Activated CD4-positive, alpha-beta T cell treated with anti-CD3 and anti-CD28 coated beads for 48 hours (primary cell): Measurements from ENCODE around the gene DTD1.

Experiments used
- DNase-seq: peaks from one replicate; pipeline ENCODE4 v3.0.0-alpha.2; 2020

Gene DTD1

GRCh38 chr20:18666803-18667415 is 79.1 kb downstream of the DTD1 start:
- DNase-seq, result no peak

- DNase-seq, result no peak
Measured at GRCh38 chr20:18669241-18670019, 81.6 kb downstream of the DTD1 start.

- DNase-seq, result no peak
Measured at GRCh38 chr20:18671203-18671710, 83.4 kb downstream of the DTD1 start.

- DNase-seq, result no peak
Measured at GRCh38 chr20:18672834-18673233, 85.0 kb downstream of the DTD1 start.

- DNase-seq, result no peak
Measured at GRCh38 chr20:18676396-18676795, 88.5 kb downstream of the DTD1 start.

GRCh38 chr20:18677126-18677525 is 89.3 kb downstream of the DTD1 start:
- DNase-seq, result no peak

- DNase-seq, result no peak
Measured at GRCh38 chr20:18678549-18679419, 90.9 kb downstream of the DTD1 start.

- DNase-seq, result no peak
Measured at GRCh38 chr20:18683839-18684238, 96.0 kb downstream of the DTD1 start.

- no peak for DNase-seq
Measured at GRCh38 chr20:18684775-18685174, 96.9 kb downstream of the DTD1 start.

- DNase-seq, result no peak
Measured at GRCh38 chr20:18685406-18685805, 97.6 kb downstream of the DTD1 start.

- DNase-seq, result no peak
Measured at GRCh38 chr20:18686696-18687095, 98.8 kb downstream of the DTD1 start.

GRCh38 chr20:18688676-18689075 is 100.8 kb downstream of the DTD1 start:
- no peak for DNase-seq

- no peak for DNase-seq
Measured at GRCh38 chr20:18689557-18689956, 101.7 kb downstream of the DTD1 start.

- no peak for DNase-seq
Measured at GRCh38 chr20:18692447-18692846, 104.6 kb downstream of the DTD1 start.

- DNase-seq, result no peak
Measured at GRCh38 chr20:18694071-18694470, 106.2 kb downstream of the DTD1 start.

- no peak for DNase-seq
Measured at GRCh38 chr20:18695175-18695574, 107.3 kb downstream of the DTD1 start.

GRCh38 chr20:18698735-18699380 is 111.0 kb downstream of the DTD1 start:
- DNase-seq, result no peak

GRCh38 chr20:18701969-18702368 is 114.1 kb downstream of the DTD1 start:
- no peak for DNase-seq

GRCh38 chr20:18702736-18703135 is 114.9 kb downstream of the DTD1 start:
- DNase-seq, result no peak

- no peak for DNase-seq
Measured at GRCh38 chr20:18705490-18705889, 117.6 kb downstream of the DTD1 start.

GRCh38 chr20:18705910-18706309 is 118.1 kb downstream of the DTD1 start:
- no peak for DNase-seq

- no peak for DNase-seq
Measured at GRCh38 chr20:18712131-18712530, 124.3 kb downstream of the DTD1 start.

GRCh38 chr20:18712882-18713281 is 125.0 kb downstream of the DTD1 start:
- no peak for DNase-seq
